Activated CD8-positive, alpha-beta T cell treated with anti-CD3 and anti-CD28 coated beads for 36 hours (primary cell): Measurements from ENCODE around the gene SESTD1. TPM values are rescaled to one million over a fixed set of nuclear protein-coding genes. Genes with fewer than 3 reads are reported as not detected.
A peak's percentile ranks its signal among the peaks of the same experiment; 100 is the strongest.

Experiments
- ATAC-seq: fragments of 200-7000 bp; cut with Tn5 transposase; one replicate; pipeline ENCODE4 v1.10.0; 2021; ENCODE audit warnings: mild to moderate bottlenecking, moderate library complexity
- CTCF ChIA-PET: fragments of 350-600 bp; sonication (Branson Sonifier 250); formaldehyde crosslinking; loops from one replicate; lab custom pipeline; 2021; ENCODE audit warnings: antibody characterized with exemption; lab: Charles Lee
- POLR2A ChIA-PET: fragments of 350-600 bp; sonication (Branson Sonifier 250); formaldehyde crosslinking; loops from one replicate; lab custom pipeline; 2021; ENCODE audit warnings: antibody characterized with exemption; lab: Charles Lee
- DNase-seq: peaks from one replicate; pipeline ENCODE4 v3.0.0-alpha.2; 2020
- H3K27ac Mint-ChIP-seq: one replicate; pipeline ENCODE4 v1.8.0; 2021; ENCODE audit warnings: mild to moderate bottlenecking, mixed read lengths
- H3K27me3 Mint-ChIP-seq: one replicate; pipeline ENCODE4 v1.8.0; 2021; ENCODE audit warnings: mixed read lengths
- H3K36me3 Mint-ChIP-seq: one replicate; pipeline ENCODE4 v1.8.0; 2021; ENCODE audit warnings: low read depth, mixed read lengths
- H3K4me1 Mint-ChIP-seq: one replicate; pipeline ENCODE4 v1.8.0; 2021; ENCODE audit warnings: low read depth, mixed read lengths
- H3K4me3 Mint-ChIP-seq: one replicate; pipeline ENCODE4 v1.8.0; 2021; ENCODE audit warnings: mild to moderate bottlenecking, moderate library complexity, mixed read lengths
- H3K9me3 Mint-ChIP-seq: one replicate; pipeline ENCODE4 v1.8.0; 2021; ENCODE audit warnings: mixed read lengths
- CTCF ChIP-seq: fragments of 200-600 bp; IDR thresholded peaks from one replicate; pipeline ENCODE4 v1.8.0; 2022; ENCODE audit warnings: antibody characterized with exemption, mild to moderate bottlenecking
- intact Hi-C: fragments of 100-400 bp; cut with micrococcal nuclease; formaldehyde crosslinking; loops from one replicate; pipeline ENCODE4 v1.10.0; 2022
- total RNA-seq, 2 experiments: library from RNA; stranded (reverse); gene quantifications; one replicate each; pipeline ENCODE4 v1.2.3, GENCODE V29; 2021

The SESTD1 gene
- total RNA-seq, 2 experiments from 2014 or later, result 2.6 to 5.6 TPM

GRCh38 chr2:179165356-179166000 is 99.2 kb downstream of the SESTD1 start:
- Mint-ChIP-seq H3K4me3 (no peak overlapping the region), H3K9me3 (peaks cover 4% of the 10 kb centered on the region), H3K27ac (no peak overlapping the region), H3K36me3 (no peaks in the 10 kb centered on the region), H3K4me1 (peaks cover 2% of the 10 kb centered on the region), H3K27me3 (no peaks in the 10 kb centered on the region)
- CTCF ChIA-PET, result no interaction called here
- intact Hi-C loops, result no loop called here
- ATAC-seq (no peak), DNase-seq (no peak)
- POLR2A ChIA-PET, result no interaction called here
- TF ChIP-seq CTCF, result no peak

- no peak for ATAC-seq
- Mint-ChIP-seq H3K4me3 (no peak overlapping the region), H3K36me3 (no peaks in the 10 kb centered on the region), H3K4me1 (no peaks in the 10 kb centered on the region), H3K27me3 (no peaks in the 10 kb centered on the region), H3K9me3 (no peaks in the 10 kb centered on the region), H3K27ac (no peak overlapping the region)
- intact Hi-C loops, result no loop called here
- ChIA-PET POLR2A (no interaction called here), CTCF (interaction anchor here (1.4 to 2.0 kb wide), 2 partner anchors 8 to 11 kb away, joined by 3 to 6 read pairs; no protein-coding TSS in a partner anchor)
- DNase-seq, result no peak
- TF ChIP-seq CTCF, result no peak
Observed at GRCh38 chr2:179141206-179141605, 123.4 kb downstream of the SESTD1 start.

GRCh38 chr2:179140571-179140970 is 124.1 kb downstream of the SESTD1 start:
- Mint-ChIP-seq H3K4me1 (no peaks in the 10 kb centered on the region), H3K9me3 (no peaks in the 10 kb centered on the region), H3K36me3 (no peaks in the 10 kb centered on the region), H3K4me3 (no peak overlapping the region), H3K27ac (no peak overlapping the region), H3K27me3 (no peaks in the 10 kb centered on the region)
- intact Hi-C loops, result no loop called here
- ATAC-seq (no peak), DNase-seq (no peak)
- no peak for TF ChIP-seq CTCF
- ChIA-PET POLR2A (no interaction called here), CTCF (no interaction called here)

- Mint-ChIP-seq H3K9me3 (no peaks in the 10 kb centered on the region), H3K27me3 (no peaks in the 10 kb centered on the region), H3K27ac (no peak overlapping the region), H3K4me1 (no peaks in the 10 kb centered on the region), H3K4me3 (no peak overlapping the region), H3K36me3 (no peaks in the 10 kb centered on the region)
- TF ChIP-seq CTCF, result no peak
- ATAC-seq (peak; percentile 88), DNase-seq (peak; percentile 35)
- intact Hi-C loops, result no loop called here
- ChIA-PET CTCF (no interaction called here), POLR2A (no interaction called here)
Observed at GRCh38 chr2:179139506-179139905, 125.1 kb downstream of the SESTD1 start.

- no peak for DNase-seq
- intact Hi-C loops, result no loop called here
- Mint-ChIP-seq H3K4me1 (no peaks in the 10 kb centered on the region), H3K4me3 (no peak overlapping the region), H3K9me3 (no peaks in the 10 kb centered on the region), H3K27me3 (no peaks in the 10 kb centered on the region), H3K36me3 (no peaks in the 10 kb centered on the region), H3K27ac (no peak overlapping the region)
- CTCF ChIA-PET, result interaction anchor here (0.8 kb wide), 1 partner anchor 8 kb away, joined by 4 read pairs; no protein-coding TSS in a partner anchor
- ATAC-seq, result no peak
- POLR2A ChIA-PET, result no interaction called here
- TF ChIP-seq CTCF, result no peak
Observed at GRCh38 chr2:179137200-179137759, 127.4 kb downstream of the SESTD1 start.
